Hepatocyte (in vitro differentiated cells): Measurements from ENCODE around the gene MGAT5. TPM values are rescaled to one million over a fixed set of nuclear protein-coding genes. Genes with fewer than 3 reads are reported as not detected.

Source experiments
- DNase-seq: peaks from one replicate; pipeline ENCODE4 v3.0.0-alpha.2; 2016; ENCODE audit warnings: low spot score
- H2AFZ ChIP-seq: fragments of 200-600 bp; sonication (generic); 2 replicates; pipeline ENCODE4 v1.6.0; 2016; ENCODE audit warnings: antibody characterized with exemption, mild to moderate bottlenecking
- H3K27ac ChIP-seq: fragments of 200-600 bp; sonication (generic); 2 replicates; pipeline ENCODE4 v1.5.1; 2016; ENCODE audit warnings: mild to moderate bottlenecking
- H3K27me3 ChIP-seq: fragments of 200-600 bp; sonication (generic); 2 replicates; pipeline ENCODE4 v1.6.1; 2016
- H3K36me3 ChIP-seq: fragments of 200-600 bp; sonication (generic); replicated peaks from 2 replicates; pipeline ENCODE4 v1.5.1; 2016; ENCODE audit warnings: low read depth; ENCODE audit not compliant: insufficient read depth
- H3K4me1 ChIP-seq: fragments of 200-600 bp; sonication (generic); 2 replicates; pipeline ENCODE4 v1.5.1; 2016; ENCODE audit warnings: mild to moderate bottlenecking, moderate library complexity; ENCODE audit not compliant: insufficient read depth
- H3K4me2 ChIP-seq: fragments of 200-600 bp; sonication (generic); 2 replicates; pipeline ENCODE4 v1.6.0; 2016
- H3K4me3 ChIP-seq: fragments of 200-600 bp; sonication (generic); 2 replicates; pipeline ENCODE4 v1.5.1; 2016; ENCODE audit warnings: mild to moderate bottlenecking
- H3K79me2 ChIP-seq: fragments of 200-600 bp; sonication (generic); 2 replicates; pipeline ENCODE4 v1.6.0; 2017; ENCODE audit warnings: mild to moderate bottlenecking
- H3K9me2 ChIP-seq: fragments of 200-600 bp; sonication (generic); replicated peaks from 2 replicates; pipeline ENCODE4 v1.6.0; 2017; ENCODE audit warnings: mild to moderate bottlenecking; ENCODE audit not compliant: insufficient read depth
- H3K9me3 ChIP-seq: fragments of 200-600 bp; sonication (generic); 2 replicates; pipeline ENCODE4 v1.5.1; 2016; ENCODE audit warnings: low read depth, mild to moderate bottlenecking
- H4K20me1 ChIP-seq: fragments of 200-600 bp; sonication (generic); 2 replicates; pipeline ENCODE4 v1.6.0; 2016; ENCODE audit warnings: mild to moderate bottlenecking; ENCODE audit not compliant: insufficient read depth, poor library complexity, severe bottlenecking
- EZH2 ChIP-seq: fragments of 200-600 bp; sonication (generic); IDR thresholded peaks from 2 replicates; pipeline ENCODE4 v1.6.1; 2016; ENCODE audit warnings: antibody characterized with exemption, mild to moderate bottlenecking, borderline replicate concordance
- EZH2phosphoT487 ChIP-seq: fragments of 200-600 bp; sonication (generic); IDR thresholded peaks from one replicate; pipeline ENCODE4 v1.6.1; 2018; ENCODE audit warnings: antibody characterized with exemption, mild to moderate bottlenecking, low read depth, moderate library complexity; ENCODE audit not compliant: unreplicated experiment, severe bottlenecking
- WGBS: methylation state at CpG from one replicate; pipeline ENCODE4 v1.1.6; 2016; ENCODE audit warnings: low lambda C conversion rate; ENCODE audit errors: missing lambda C conversion rate; 5-methylcytosine and 5-hydroxymethylcytosine counted together
- polyA plus RNA-seq: library from polyadenylated mRNA; unstranded; fragments of >200 nt; fragmentation: Nextera tagmentation; extraction: Ambion mirVana; gene quantifications from 2 replicates; pipeline ENCODE4 v1.2.1, GENCODE V29; 2016
- total RNA-seq: library from RNA; depleted of rRNA; stranded (reverse); fragments of >200 nt; gene quantifications from 2 replicates; pipeline ENCODE4 v1.2.3, GENCODE V29; 2014
- TF ChIP-seq, protein P1 (sequence below): fragments of 200-600 bp; sonication (generic); IDR thresholded peaks from 2 replicates; pipeline ENCODE4 v1.5.1; 2016; ENCODE audit warnings: antibody characterized with exemption, mild to moderate bottlenecking; ENCODE audit not compliant: poor library complexity

The MGAT5 gene
- total and polyA plus RNA-seq, 2 experiments from 2014 or later = 9.1 to 30.2 TPM

DNA sequence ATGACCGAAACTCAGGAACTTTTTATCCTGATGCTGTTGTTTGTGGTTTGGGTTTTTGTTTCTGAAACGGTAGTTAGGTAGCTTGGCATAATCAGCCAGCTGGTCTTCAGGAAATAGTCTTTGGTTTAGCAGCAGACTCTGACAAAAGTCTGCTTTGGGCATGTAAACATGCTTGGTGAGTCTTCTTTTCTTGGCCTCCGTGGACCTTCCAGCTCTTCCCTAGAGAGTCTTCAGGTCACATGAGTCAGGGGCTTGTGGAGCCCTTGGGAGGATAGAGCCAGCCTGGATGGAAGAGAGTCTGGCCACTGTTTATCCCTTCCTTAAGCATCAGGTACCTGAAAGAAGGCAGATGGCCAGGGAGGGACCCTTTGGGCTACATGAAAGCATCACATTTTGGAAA, 154.5 kb downstream of the MGAT5 start:
- no peak overlapping the region for H3K27ac ChIP-seq
- H3K79me2 ChIP-seq = no peaks in the 10 kb centered on the region
- no peak overlapping the region for H3K4me2 ChIP-seq
- peaks cover 16% of the 10 kb centered on the region for H3K4me1 ChIP-seq
- H3K36me3 ChIP-seq = no peaks in the 10 kb centered on the region
- no peaks in the 10 kb centered on the region for H4K20me1 ChIP-seq
- H3K27me3 ChIP-seq = no peaks in the 10 kb centered on the region
- H3K9me3 ChIP-seq = no peaks in the 10 kb centered on the region
- no peaks in the 10 kb centered on the region for H3K9me2 ChIP-seq
- H3K4me3 ChIP-seq = no peak overlapping the region
- 79% methylated on average over 3 of the region's 3 CpGs for WGBS
- no peak for DNase-seq
- TF ChIP-seq, protein P1, sequence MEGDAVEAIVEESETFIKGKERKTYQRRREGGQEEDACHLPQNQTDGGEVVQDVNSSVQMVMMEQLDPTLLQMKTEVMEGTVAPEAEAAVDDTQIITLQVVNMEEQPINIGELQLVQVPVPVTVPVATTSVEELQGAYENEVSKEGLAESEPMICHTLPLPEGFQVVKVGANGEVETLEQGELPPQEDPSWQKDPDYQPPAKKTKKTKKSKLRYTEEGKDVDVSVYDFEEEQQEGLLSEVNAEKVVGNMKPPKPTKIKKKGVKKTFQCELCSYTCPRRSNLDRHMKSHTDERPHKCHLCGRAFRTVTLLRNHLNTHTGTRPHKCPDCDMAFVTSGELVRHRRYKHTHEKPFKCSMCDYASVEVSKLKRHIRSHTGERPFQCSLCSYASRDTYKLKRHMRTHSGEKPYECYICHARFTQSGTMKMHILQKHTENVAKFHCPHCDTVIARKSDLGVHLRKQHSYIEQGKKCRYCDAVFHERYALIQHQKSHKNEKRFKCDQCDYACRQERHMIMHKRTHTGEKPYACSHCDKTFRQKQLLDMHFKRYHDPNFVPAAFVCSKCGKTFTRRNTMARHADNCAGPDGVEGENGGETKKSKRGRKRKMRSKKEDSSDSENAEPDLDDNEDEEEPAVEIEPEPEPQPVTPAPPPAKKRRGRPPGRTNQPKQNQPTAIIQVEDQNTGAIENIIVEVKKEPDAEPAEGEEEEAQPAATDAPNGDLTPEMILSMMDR = no peak
- TF ChIP-seq EZH2 (no peak), EZH2phosphoT487 (no peak)
- no peak overlapping the region for H2AFZ ChIP-seq

- H3K4me1 ChIP-seq = peaks cover 16% of the 10 kb centered on the region
- H3K4me2 ChIP-seq = no peak overlapping the region
These were observed 154.9 kb downstream of the MGAT5 start for GRCh38 chr2:134408791-134409190.

DNA sequence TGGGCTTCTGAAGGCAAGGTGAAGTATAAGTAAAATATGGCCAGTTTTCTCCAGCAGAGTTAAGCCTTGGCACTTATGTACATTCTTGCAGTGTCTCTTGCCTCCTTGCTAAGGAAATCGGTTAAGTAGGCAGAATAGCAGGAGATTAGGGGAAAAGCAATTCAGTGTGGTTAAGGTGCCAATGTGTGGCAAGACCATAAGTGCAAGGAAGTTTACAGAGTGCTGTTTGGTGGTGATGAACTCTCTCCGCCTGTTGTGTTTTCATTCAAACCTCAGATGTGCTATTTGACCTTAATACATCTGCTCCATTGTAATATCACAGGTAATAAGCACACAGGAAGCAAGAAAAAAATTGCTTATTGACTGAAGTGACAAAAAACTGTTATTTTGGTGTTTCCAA, 156.1 kb downstream of the MGAT5 start:
- no peak overlapping the region for H3K27ac ChIP-seq
- H3K4me3 ChIP-seq = no peak overlapping the region
- H3K27me3 ChIP-seq = no peaks in the 10 kb centered on the region
- TF ChIP-seq EZH2phosphoT487 (no peak), EZH2 (no peak)
- H3K9me2 ChIP-seq = no peaks in the 10 kb centered on the region
- H4K20me1 ChIP-seq = no peaks in the 10 kb centered on the region
- H3K4me2 ChIP-seq = no peak overlapping the region
- no peak for DNase-seq
- 98% methylated on average over 2 of the region's 2 CpGs for WGBS
- peaks cover 16% of the 10 kb centered on the region for H3K4me1 ChIP-seq
- no peaks in the 10 kb centered on the region for H3K36me3 ChIP-seq
- no peaks in the 10 kb centered on the region for H3K79me2 ChIP-seq
- no peaks in the 10 kb centered on the region for H3K9me3 ChIP-seq
- no peak overlapping the region for H2AFZ ChIP-seq

More at GRCh38 chr2:134408791-134409190, 154.9 kb downstream of the MGAT5 start:
- Histone ChIP-seq H3K79me2 (no peaks in the 10 kb centered on the region), H3K9me2 (no peaks in the 10 kb centered on the region), H3K27me3 (no peaks in the 10 kb centered on the region), H3K9me3 (no peaks in the 10 kb centered on the region), H2AFZ (no peak overlapping the region), H4K20me1 (no peaks in the 10 kb centered on the region), H3K4me3 (no peak overlapping the region), H3K27ac (no peak overlapping the region), H3K36me3 (no peaks in the 10 kb centered on the region)
- 55% methylated on average over 3 of the region's 3 CpGs for WGBS
- TF ChIP-seq EZH2 (no peak), EZH2phosphoT487 (no peak)
- TF ChIP-seq, protein P1 = no peak
- no peak for DNase-seq

DNA sequence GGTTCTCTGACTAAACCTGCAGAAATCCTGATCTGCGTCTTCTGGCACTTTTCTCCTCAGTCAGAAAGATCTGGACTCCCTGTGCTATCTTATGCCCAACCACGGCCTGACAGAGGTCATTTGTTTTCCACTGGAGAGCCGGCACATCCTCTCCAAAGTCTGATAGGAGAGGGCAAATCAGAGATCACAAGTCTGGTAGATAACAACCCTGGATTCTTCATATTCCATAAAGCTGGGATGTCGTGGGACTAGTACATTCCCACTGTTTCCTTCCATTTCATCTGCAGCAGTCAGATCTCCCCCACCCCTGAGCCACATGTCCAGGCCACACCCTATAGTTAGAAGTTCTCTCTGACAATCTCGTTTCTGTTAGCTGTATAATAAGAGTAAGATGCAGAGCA, 157.0 kb downstream of the MGAT5 start:
- H3K4me1 ChIP-seq = peaks cover 16% of the 10 kb centered on the region
- H3K79me2 ChIP-seq = no peaks in the 10 kb centered on the region
- no peaks in the 10 kb centered on the region for H3K9me2 ChIP-seq
- no peak overlapping the region for H2AFZ ChIP-seq
- no peak overlapping the region for H3K4me2 ChIP-seq
- no peaks in the 10 kb centered on the region for H4K20me1 ChIP-seq
- H3K36me3 ChIP-seq = no peaks in the 10 kb centered on the region
- TF ChIP-seq EZH2phosphoT487 (no peak), EZH2 (no peak)
- TF ChIP-seq, protein P1 = no peak
- H3K4me3 ChIP-seq = no peak overlapping the region
- 60% methylated on average over 5 of the region's 5 CpGs for WGBS
- H3K27ac ChIP-seq = no peak overlapping the region
- H3K27me3 ChIP-seq = no peaks in the 10 kb centered on the region
- no peaks in the 10 kb centered on the region for H3K9me3 ChIP-seq
- DNase-seq = no peak
